Renal pelvis (tissue), 12 donors: ENCODE results near the gene CTH. TPM values are rescaled to one million over a fixed set of nuclear protein-coding genes. Genes with fewer than 3 reads are reported as not detected.
"Not testable (repeated sequence)": the region's sequence is repeated elsewhere in the genome, so short reads cannot be mapped to it uniquely, and the experiment has no call there.

Source experiments
- DNase-seq: peaks from one replicate; pipeline ENCODE4 v3.0.0-alpha.2; 2013
- long read RNA-seq, 16 experiments: transcript quantifications; one replicate each; lab custom pipeline, GENCODE V29; 2026
- polyA plus RNA-seq, 3 donors: library from polyadenylated mRNA; unstranded; fragments of 120-200 nt; gene quantifications; one replicate each; pipeline ENCODE4 v1.2.1, GENCODE V29; 2013; ENCODE audit not compliant: insufficient read length in 3 of 3

Gene CTH
- 10 to 100 TPM; 11.7 to 17.8 (median 16.0) TPM for polyA plus RNA-seq
- long read RNA-seq, donor 1, partial matches to known transcripts, result 0 of 2 reads
- long read RNA-seq, donor 1, other reads (novel, unspliced or antisense), result 0 of 2 reads
- long read RNA-seq, donor 2, partial matches to known transcripts, result 0 of 5 reads
- long read RNA-seq, donor 2, other reads (novel, unspliced or antisense), result 0 of 5 reads
- long read RNA-seq, donor 3, result 0 reads
- long read RNA-seq, donor 4, partial matches to known transcripts, result 0 of 5 reads
- long read RNA-seq, donor 4, other reads (novel, unspliced or antisense), result 0 of 5 reads
- long read RNA-seq, donor 5, partial matches to known transcripts, result 0 of 1 reads
- long read RNA-seq, donor 5, other reads (novel, unspliced or antisense), result 0 of 1 reads
- long read RNA-seq, donor 6, partial matches to known transcripts, result 0 of 4 reads
- long read RNA-seq, donor 6, other reads (novel, unspliced or antisense), result 0 of 4 reads
- long read RNA-seq, donor 7, partial matches to known transcripts, result 0 of 4 reads
- long read RNA-seq, donor 7, other reads (novel, unspliced or antisense), result 0 of 4 reads
- long read RNA-seq, donor 8, result 0 reads
- long read RNA-seq, donor 9, partial matches to known transcripts, result 0 of 2 reads
- long read RNA-seq, donor 9, other reads (novel, unspliced or antisense), result 0 of 2 reads
- long read RNA-seq, donor 10, transcript CTH-202 (12 exons, 1,805 nt), result major isoform, 7 of 10 reads
- long read RNA-seq, donor 10, partial matches to known transcripts, result 0 of 10 reads
- long read RNA-seq, donor 10, other reads (novel, unspliced or antisense), result 0 of 10 reads
- long read RNA-seq, donor 11, partial matches to known transcripts, result 0 of 2 reads
- long read RNA-seq, donor 11, other reads (novel, unspliced or antisense), result 0 of 2 reads
- long read RNA-seq, donor 12, partial matches to known transcripts, result 0 of 3 reads
- long read RNA-seq, donor 12, other reads (novel, unspliced or antisense), result 0 of 3 reads
- long read RNA-seq, donor 13, partial matches to known transcripts, result 0 of 3 reads
- long read RNA-seq, donor 13, other reads (novel, unspliced or antisense), result 0 of 3 reads
- long read RNA-seq, donor 14, result 0 reads
- long read RNA-seq, donor 15, partial matches to known transcripts, result 0 of 4 reads
- long read RNA-seq, donor 15, other reads (novel, unspliced or antisense), result 0 of 4 reads
- long read RNA-seq, donor 16, partial matches to known transcripts, result 0 of 3 reads
- long read RNA-seq, donor 16, other reads (novel, unspliced or antisense), result 0 of 3 reads

DNA sequence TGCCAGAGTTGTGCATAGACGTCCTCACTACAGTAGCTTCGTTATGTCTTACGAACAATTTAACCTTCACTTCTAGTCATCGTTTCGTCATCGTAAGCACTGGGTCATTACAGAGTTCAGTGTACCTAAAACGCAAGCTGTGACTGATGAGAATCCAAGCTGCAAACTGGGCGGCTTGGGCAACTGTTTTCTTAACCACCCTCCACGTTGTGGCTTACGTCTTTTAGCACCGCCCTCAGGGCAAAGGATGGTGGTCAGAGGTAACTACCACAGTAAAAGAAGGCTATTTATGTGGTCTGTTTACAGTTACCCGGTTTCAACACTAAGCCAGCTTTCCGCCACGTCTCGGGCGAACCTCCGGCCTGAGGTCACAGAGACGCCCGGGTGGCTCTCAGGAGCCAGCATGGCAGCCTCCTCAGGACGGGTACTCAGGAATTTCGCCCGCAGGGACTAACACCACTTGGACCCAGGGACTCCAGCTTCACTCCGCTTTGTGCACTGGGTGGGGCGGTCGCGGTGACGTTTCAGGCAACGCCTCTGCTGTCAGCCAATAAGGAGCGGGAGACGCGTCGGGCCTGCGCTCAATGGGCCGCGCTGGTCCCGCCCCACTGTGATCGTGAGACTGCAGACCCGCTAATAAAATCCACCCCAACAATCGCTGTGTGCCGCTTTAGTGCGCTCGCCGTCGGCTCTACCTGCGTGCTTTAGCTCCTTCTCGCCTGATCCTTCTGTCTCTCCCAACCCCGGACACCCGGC is at the start of gene CTH:
Gene CTH (plus strand): TSS at position 665 of the 756 bp plus-strand sequence. CDS start 148 bp downstream, outside the sequence.
- peak; percentile 98 for DNase-seq

DNA sequence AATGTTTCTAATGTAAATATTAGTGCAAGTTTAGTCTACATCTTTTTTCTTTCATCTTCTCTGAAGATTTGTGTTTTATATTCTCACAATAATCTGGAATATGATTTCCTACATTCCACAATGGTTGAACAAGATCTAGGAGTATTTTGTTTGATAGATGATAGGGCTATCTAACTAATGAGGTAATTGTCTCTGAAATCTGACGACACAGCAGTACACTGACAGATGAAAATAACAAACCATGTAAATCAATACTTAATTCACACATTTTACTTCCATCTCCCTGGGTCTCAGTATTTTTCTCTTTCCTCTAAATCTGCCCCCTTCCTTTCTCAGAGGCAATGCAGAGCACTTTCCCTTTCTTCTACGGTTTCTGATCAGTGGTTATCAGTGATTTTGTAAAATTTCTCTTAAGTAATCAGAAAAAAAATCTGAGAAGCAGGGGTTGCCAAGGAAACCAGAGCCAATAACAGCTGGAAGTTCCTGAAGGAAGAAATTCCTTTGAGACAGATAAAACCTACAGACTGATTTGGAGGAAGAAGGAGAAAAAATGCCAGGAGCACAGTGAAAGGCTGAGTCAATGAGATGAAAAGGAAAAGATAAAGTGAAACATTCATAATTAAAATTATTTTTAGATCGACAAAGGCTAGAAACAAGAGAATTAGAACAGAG is 49.2 kb upstream of the CTH start:
- DNase-seq, result no peak

DNA sequence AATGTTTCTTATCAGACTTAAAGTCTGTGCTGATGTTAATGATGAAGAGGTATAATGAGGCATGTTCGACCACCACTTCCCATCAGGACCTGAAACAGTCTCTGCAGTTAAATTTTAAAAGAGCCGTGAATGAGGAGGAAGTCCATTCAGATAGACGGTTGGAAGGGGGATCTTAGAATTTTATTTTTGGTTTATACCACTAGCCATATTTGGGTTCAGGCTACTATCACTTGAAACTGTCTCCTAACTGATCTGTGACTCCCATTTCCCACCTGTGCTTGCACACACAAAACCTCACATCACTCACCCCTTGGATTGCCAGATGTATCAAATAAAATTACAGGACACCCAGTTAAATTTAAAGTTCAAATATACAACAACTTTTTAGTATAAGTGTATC is 46.6 kb upstream of the CTH start:
- DNase-seq, result no peak

DNA sequence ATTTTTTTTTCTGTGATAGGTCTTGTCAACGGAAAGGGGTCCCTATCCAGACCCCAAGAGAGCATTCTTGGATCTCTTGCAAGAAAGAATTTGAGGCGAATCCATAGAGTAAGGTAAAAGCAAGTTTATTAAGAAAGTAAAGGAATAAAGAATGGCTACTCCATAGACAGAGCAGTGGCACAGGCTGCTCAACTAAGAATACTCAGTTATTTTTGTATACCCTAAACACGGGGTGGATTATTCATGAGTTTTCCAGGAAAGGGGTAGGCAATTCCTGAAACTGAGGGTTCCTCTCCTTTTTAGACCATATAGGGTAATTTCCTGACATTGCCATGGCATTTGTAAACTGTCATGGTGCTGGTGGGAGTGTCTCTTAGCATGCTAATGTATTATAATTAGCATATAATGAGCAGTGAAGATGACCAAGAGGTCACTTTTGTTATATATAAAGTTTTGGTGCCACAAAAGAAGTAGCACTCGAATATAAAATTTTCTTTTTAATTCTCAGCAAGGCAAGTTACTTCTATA is 44.6 kb upstream of the CTH start:
- DNase-seq, result not testable (repeated sequence)

DNA sequence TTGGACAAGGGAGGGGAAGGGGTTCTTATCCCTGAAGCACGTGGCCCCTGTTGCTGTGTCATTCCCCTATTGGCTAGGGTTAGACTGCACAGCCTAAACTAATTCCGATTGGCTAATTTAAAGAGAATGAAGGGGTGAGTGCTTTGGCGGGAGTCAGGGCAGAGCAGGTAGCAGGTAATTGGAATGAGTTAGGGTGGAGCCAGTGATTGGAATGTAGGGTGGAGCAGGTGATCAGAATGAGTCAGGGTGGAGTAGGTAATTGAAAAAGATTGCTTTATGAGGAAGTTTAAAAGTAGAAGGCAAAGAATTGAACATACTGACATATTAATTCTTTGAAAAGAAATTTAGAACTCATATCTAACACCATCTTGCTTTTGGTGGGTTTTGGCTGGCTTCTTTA is 44.1 kb upstream of the CTH start:
- DNase-seq, result not testable (repeated sequence)

DNA sequence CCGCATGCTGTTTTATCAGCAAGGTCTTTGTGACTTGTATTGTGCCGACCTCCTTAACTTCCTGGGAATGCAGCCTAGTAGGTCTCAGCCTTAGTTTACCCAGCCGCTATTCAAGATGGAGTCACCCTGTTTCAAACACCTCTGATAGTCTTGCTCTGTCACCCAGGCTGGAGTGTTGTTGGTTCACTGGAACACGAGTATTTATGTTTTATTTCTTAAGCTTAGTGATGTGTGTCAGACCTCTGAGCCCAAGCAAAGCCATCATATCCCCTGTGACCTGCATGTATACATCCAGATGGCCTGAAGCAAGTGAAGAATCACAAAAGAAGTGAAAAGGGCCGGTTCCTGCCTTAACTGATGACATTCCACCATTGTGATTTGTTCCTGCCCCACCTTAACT is 43.7 kb upstream of the CTH start:
- not testable (repeated sequence) for DNase-seq

DNA sequence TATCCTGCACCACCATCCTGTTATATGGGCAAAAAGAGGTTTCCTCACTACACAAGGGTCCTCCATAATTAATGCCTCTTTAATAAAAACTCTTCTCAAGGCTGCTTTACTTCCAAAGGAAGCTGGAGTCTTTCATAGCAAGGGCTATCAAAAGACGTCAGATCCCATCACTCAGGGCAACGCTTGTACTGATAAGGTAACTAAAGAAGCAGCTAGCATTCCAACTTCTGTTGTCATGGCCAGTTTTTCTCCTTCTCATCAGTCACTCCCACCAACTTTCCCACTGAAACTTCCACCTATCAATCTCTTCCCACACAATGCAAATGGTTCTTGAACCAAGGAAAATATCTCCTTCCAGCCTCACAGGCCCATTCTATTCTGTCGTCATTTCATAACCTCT is 39.5 kb upstream of the CTH start:
- not testable (repeated sequence) for DNase-seq

DNA sequence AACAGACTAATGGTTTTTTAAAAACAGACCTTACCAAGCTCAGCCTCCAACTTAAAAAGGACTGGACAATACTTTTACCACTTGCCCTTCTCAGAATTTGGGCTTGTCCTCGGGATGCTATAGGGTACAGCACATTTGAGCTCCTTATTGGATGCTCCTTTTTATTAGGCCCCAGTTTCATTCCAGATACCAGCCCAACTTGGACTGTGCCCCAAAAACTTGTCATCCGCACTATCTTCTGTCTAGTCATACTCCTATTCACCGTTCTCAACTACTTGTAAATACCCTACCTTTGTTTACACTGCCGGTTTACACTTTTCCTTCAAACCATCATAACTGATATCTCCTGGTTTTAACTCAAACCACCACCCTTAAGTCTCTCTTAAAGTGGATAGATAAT is 38.6 kb upstream of the CTH start:
- DNase-seq, result no peak

DNA sequence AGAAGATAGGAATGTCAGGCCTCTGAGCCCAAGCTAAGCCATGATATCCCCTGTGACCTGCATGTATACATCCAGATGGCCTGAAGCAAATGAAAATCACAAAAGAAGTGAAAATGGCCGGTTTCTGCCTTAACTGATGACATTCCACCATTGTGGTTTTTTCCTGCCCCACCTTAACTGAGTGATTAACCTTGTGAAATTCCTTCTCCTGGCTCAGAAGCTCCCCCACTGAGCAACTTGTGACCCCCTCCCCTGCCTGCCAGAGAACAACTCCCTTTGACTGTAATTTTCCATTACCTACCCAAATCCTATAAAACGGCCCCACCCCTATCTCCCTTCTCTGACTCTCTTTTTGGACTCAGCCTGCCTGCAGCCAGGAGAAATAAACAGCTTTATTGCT is 37.5 kb upstream of the CTH start:
- DNase-seq, result not testable (repeated sequence)

DNA sequence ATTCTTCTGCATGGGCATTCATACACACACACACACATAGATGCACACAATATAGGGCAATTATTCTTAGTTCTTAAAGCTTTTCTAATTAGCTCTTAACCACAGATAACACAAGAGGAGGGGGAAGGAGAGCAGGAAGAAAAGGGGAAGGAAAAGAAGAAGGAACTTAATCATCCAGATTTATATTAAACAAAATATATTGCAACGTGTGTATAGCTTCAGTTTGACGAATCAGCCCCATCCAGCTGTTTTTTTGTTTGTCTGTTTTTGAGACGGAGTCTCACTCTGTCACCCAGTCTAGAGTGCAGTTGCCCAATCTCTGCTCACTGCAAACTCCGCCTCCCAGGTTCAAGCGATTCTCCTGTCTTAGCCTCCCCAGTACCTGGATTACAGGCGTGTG is 34.9 kb upstream of the CTH start:
- no peak for DNase-seq

DNA sequence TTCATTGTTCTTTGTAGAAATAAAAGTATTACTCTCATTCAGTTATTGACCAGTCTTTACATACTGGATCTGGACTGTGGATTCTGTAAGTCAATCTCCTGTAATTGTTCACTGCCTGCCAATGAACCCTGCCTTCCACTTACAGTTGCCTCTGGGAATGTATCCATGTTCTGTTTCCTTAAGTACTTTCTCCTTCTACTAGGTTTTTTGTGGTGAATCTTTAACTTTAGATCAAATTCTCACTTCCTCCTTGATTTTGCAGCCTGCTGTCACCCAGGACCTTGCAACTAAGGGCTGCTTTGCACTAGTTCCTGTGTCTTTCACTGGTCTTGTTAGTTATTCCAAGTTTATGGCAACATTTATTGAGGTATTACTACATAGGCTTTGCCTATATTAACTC is 28.4 kb upstream of the CTH start:
- no peak for DNase-seq

DNA sequence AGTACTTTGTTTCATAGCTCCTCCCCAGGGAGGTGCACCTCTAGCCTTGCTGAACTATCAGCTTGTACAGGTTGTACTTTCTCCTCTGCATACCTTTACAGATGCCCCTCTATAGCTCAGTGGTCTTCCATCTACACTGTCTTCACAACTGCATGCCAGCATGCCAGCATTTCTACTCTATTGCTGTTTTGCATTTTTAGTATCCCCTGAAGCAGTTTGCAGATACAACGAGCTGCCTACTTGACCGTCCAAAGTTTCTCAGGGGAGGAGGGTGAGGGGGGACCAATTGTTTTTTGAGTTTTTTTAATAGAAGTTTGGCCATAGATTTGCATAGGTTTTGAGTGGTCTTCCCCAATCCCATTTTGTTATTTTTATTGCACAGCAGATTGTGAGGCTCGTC is 27.6 kb upstream of the CTH start:
- DNase-seq, result no peak

DNA sequence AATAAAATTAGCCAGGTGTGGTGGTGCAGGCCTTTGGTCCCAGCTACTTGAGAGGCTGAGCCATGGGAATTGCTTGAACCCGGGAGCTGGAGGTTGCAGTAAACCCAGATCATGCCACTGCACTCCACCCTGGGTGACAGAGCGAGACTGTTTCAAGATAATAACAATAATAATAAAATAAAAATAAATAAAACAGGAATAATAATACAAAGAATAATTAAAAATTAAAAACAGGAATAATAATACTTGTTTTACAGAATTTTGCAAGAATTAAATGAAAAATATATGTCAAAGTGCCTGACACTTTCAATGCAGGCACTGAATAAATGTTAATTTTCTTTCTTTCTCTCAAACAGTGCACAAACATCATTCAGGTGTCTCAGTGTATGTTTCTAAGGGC is 26.5 kb upstream of the CTH start:
- DNase-seq, result no peak

DNA sequence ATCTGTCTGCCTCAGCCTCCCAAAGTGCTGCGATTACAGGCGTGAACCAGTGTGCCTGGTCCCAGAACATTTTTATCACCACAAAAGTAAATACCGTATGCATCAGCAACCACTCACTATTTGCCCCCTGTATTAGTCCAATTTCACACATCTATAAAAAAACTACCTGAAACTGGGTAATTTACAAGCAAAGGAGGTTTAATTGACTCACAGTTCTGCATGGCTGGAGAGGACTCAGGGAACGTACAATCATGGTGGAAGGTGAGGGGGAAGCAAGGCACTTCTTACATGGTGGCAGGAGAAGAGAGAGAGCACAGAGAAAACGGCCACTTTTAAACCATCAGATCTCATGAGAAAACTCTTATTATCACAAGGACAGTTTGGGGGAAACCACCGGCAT is 25.6 kb upstream of the CTH start:
- DNase-seq, result no peak

DNA sequence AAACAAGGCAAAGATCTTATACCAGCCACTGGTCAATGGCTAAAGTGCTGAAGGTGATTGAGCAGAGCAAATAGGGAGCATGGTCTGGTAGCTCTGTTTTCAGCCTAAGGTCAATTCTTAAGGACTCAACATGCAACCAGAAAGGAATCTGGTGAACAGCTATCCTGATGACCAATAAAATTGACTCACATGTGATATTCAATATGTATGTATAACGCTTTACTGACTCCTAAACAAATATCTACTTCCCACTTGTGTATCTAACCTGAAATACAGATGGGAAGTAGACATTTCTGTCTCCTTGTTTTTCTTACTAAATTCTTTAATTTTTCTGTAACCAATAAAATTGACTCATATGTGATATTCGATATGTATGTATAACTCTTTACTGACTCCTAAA is 24.9 kb upstream of the CTH start:
- no peak for DNase-seq

DNA sequence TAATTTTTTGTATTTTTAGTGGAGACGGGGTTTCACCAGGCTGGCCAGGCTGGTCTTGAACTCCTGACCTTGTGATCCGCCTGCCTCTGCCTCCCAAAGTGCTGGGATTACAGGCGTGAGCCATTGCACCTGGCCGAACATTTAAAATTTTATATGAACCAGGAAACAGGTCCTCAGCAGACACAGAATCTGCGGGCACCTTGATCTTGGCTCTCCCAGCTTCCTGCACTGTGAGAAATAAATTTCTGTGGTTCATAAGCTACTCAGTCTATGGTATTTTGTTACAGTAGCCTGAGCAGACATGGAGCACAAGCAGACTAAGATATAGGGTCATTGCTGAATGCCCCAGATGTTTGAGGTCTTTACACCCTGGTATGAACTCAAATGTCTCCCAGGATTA is 23.6 kb upstream of the CTH start:
- no peak for DNase-seq

DNA sequence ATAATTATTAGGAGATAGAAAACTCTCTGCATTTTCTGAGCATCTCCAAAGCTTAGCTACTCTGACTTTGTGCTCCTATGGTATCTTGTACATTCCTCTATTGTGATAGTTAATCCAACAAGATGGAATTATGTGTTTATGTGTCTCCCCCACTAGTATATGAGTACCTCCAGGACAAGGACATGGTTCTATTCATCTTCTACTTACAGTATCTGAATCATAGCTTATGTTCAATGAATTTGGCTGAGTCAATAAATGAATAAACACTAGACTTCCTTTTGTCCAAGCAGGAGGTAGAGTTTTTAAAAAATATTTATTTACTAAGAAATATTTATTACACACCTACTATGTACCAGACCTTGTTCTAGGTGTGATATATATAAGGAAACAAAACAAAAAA is 18.4 kb upstream of the CTH start:
- DNase-seq, result no peak

DNA sequence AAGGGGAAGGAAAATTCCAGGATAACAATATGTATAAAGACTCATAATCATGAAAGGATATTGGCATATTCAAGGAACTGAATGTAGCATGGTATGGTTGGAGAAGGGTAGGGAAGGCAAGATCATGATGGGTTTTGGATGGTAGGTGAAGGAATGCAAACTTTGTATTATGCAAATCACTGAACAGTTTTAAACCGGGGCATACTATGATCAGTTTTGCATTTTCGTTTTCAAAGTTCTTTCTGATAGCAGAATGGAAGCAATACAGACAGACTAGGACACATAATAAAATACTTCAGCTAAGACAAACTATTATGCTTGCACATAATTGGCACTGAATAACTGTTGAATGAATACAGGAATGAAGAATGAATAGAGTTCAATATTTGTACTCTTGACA is 14.5 kb upstream of the CTH start:
- DNase-seq, result no peak

DNA sequence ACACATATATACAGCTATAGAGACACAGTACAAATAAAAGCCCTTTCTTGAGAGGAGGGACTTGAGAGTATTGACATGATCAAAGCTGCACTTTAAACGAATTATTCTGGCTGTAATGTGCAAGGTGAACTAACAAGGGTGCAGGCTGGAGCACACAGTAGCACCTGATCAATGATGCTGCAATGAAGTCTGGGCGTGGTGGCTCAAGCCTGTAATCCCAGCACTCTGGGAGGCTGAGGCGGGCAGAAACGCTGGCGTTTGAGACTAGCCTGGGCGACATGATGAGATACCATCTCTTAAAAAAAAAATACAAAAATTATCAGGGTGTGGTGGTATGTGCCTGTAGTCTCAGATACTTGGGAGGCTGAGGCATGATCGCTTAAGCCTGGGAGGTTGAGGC is 14.1 kb upstream of the CTH start:
- no peak for DNase-seq

DNA sequence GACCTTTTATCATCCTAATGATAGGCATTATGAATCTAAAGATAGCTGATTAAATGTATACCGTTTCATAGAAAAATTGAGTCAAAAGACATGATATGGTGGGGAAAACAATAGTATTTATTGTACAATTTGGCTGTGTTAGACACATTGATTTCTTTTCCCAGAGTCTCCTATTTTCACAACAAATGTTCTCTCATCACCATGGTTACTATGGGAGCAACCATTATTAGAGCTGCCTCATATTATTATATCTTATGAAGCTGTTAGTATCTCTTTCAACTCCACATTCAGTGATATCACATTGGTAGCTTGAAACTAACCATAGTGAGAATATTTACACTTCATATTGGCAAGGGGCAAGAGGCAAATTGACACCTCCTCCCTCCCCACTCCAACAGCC is 10.7 kb upstream of the CTH start:
- no peak for DNase-seq

DNA sequence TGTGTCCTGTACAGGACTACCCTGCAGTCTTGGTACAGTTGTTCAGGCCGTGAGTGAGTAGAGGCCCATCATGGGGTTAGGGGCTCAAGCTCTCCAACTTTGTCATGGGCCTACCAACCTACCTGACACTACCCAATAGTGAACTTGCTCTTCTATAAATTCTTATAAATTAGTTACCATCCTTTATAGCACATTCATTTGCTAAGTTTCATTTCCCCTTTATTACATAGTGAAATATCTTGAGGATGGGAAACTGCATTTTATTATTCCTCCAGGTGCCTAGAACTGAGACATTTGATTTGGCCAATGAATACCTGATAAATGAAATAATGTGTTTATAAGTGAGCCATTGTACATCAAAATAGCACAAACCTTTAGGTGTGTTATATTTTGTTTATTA is 9.1 kb upstream of the CTH start:
- DNase-seq, result no peak
